ENCODE results near the gene TKT. TPM values are rescaled to one million over a fixed set of nuclear protein-coding genes. Genes with fewer than 3 reads are reported as not detected.

The TKT gene
- total and polyA plus RNA-seq, 2 donors from 2014 or later: 182 to 224 TPM

DNA sequence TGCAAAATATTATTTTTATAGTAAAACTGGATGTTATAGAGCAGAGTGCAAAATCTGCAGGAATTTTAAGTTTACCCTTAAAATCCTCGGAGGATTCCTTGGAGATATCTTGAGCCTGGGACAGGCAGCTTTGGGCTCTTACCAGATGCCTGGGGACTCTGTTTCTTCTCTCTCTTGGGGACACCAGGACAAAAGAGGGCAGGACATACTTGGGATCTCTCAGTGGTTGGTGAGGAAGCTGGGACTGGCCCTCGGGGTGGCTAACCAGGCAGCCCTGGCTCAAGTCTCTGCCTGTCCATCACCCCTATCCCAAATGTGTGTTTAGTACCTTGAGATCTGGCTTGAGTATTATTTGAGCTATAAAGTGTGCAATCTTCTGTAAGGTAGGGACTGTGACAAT, 38.6 kb downstream of the TKT start:
- no peaks in the 10 kb centered on the region for H3K9me3 ChIP-seq (ENCODE audit: control insufficient read depth in 2 of 3, insufficient read depth in 1 of 3, low read length in 3 of 3)

DNA sequence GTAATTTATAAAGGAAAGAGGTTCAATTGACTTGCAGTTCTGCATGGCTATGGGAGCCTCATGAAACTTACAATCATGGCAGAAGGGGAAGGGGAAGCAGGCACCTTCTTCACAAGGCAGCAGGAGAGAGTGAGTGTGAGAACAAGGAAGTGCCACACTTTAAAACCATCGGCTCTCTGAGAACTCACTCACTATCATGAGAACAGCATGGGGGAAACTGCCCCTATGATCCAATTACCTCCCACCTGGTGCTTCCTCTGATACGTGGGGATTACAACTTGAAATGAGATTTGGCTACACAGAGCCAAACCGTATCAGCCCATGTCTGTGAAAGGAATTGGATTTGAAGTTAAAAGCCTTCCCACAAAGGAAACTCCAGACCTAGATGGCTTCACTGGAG, 39.1 kb downstream of the TKT start:
- no peak overlapping the region for H3K4me3 ChIP-seq (ENCODE audit: low read length in 3 of 3)
- H3K4me1 ChIP-seq (ENCODE audit: control insufficient read depth in 2 of 3, insufficient read depth in 2 of 3, low read depth in 1 of 3, low read length in 3 of 3): no peaks in the 10 kb centered on the region
- DNase-seq (no peak), FAIRE-seq (no peak)
- H3K36me3 ChIP-seq (ENCODE audit: control insufficient read depth in 2 of 3, insufficient read depth in 3 of 3, low read length in 3 of 3): no peaks in the 10 kb centered on the region
- no peak overlapping the region for H3K27ac ChIP-seq (ENCODE audit: low read depth in 2 of 2, low read length in 2 of 2)
- no peaks in the 10 kb centered on the region for H3K27me3 ChIP-seq (ENCODE audit: control insufficient read depth, insufficient read depth, low read length)
- TF ChIP-seq, protein P1, sequence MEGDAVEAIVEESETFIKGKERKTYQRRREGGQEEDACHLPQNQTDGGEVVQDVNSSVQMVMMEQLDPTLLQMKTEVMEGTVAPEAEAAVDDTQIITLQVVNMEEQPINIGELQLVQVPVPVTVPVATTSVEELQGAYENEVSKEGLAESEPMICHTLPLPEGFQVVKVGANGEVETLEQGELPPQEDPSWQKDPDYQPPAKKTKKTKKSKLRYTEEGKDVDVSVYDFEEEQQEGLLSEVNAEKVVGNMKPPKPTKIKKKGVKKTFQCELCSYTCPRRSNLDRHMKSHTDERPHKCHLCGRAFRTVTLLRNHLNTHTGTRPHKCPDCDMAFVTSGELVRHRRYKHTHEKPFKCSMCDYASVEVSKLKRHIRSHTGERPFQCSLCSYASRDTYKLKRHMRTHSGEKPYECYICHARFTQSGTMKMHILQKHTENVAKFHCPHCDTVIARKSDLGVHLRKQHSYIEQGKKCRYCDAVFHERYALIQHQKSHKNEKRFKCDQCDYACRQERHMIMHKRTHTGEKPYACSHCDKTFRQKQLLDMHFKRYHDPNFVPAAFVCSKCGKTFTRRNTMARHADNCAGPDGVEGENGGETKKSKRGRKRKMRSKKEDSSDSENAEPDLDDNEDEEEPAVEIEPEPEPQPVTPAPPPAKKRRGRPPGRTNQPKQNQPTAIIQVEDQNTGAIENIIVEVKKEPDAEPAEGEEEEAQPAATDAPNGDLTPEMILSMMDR (IDR thresholded peaks at IDR 0.05; ENCODE audit: borderline replicate concordance, extremely low read depth, insufficient read depth): no peak
- H3K9ac ChIP-seq (ENCODE audit: low read length in 3 of 3): no peak overlapping the region
- intact Hi-C loops (cut with DNase I): no loop called here
- H3K9me3 ChIP-seq (ENCODE audit: control insufficient read depth in 2 of 3, insufficient read depth in 1 of 3, low read length in 3 of 3): no peaks in the 10 kb centered on the region

More for the DNA sequence above, 38.6 kb downstream of the TKT start:
- Histone ChIP-seq H3K27me3 (ENCODE audit: control insufficient read depth, insufficient read depth, low read length) (no peaks in the 10 kb centered on the region), H3K9ac (ENCODE audit: low read length in 3 of 3) (no peak overlapping the region), H3K27ac (ENCODE audit: low read depth in 2 of 2, low read length in 2 of 2) (no peak overlapping the region), H3K36me3 (ENCODE audit: control insufficient read depth in 2 of 3, insufficient read depth in 3 of 3, low read length in 3 of 3) (no peaks in the 10 kb centered on the region), H3K4me1 (ENCODE audit: control insufficient read depth in 2 of 3, insufficient read depth in 2 of 3, low read depth in 1 of 3, low read length in 3 of 3) (no peaks in the 10 kb centered on the region), H3K4me3 (ENCODE audit: low read length in 3 of 3) (no peak overlapping the region)
- DNase-seq (no peak), FAIRE-seq (no peak)
- intact Hi-C loops (cut with DNase I): no loop called here
- TF ChIP-seq, protein P1 (IDR thresholded peaks at IDR 0.05; ENCODE audit: borderline replicate concordance, extremely low read depth, insufficient read depth): no peak

DNA sequence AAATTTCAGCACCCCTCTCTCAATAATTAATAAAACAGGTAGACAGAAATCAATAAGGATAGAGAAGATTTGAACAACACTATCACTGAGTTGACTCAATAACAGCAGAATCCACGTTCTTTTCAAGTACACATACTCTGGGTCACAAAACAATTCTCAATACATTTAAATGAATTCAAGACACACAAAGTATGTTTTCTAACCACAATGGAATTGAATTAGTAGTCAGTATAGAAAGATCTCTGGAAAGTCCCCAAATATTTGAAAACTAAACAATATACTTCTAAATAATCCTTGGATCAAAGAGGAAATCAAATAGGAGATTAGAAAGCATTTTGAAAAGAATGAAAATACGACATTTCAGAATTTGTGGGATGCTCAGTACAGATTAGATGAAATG, 40.0 kb downstream of the TKT start:
- H3K9me3 ChIP-seq (ENCODE audit: control insufficient read depth in 2 of 3, insufficient read depth in 1 of 3, low read length in 3 of 3): no peaks in the 10 kb centered on the region
- TF ChIP-seq, protein P1 (IDR thresholded peaks at IDR 0.05; ENCODE audit: borderline replicate concordance, extremely low read depth, insufficient read depth): no peak
- H3K27ac ChIP-seq (ENCODE audit: low read depth in 2 of 2, low read length in 2 of 2): no peak overlapping the region
- no peak overlapping the region for H3K4me3 ChIP-seq (ENCODE audit: low read length in 3 of 3)
- intact Hi-C loops (cut with DNase I): no loop called here
- H3K27me3 ChIP-seq (ENCODE audit: control insufficient read depth, insufficient read depth, low read length): no peaks in the 10 kb centered on the region
- H3K4me1 ChIP-seq (ENCODE audit: control insufficient read depth in 2 of 3, insufficient read depth in 2 of 3, low read depth in 1 of 3, low read length in 3 of 3): no peaks in the 10 kb centered on the region
- FAIRE-seq (no peak), DNase-seq (no peak)
- no peak overlapping the region for H3K9ac ChIP-seq (ENCODE audit: low read length in 3 of 3)
- no peaks in the 10 kb centered on the region for H3K36me3 ChIP-seq (ENCODE audit: control insufficient read depth in 2 of 3, insufficient read depth in 3 of 3, low read length in 3 of 3)

DNA sequence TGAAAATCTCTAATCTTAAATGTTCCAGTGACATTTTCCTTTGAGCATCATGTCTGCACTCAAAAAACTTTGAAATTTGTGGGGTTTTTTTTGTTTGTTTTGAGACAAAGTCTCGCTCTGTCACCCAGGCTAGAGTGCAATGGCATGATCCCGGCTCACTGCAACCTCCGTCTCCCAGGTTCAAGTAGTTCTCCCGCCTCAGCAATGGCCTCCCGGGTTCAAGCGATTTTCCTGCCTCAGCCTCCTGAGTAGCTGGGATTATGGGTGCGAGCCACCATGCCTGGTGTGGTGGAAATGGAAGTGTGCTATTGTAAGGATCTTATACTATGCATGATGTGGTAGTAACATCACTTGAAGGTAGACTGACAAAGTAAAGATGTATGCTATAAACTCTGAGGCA, 42.5 kb downstream of the TKT start:
- no peak for DNase-seq
- Histone ChIP-seq H3K27me3 (ENCODE audit: control insufficient read depth, insufficient read depth, low read length) (no peaks in the 10 kb centered on the region), H3K36me3 (ENCODE audit: control insufficient read depth in 2 of 3, insufficient read depth in 3 of 3, low read length in 3 of 3) (no peaks in the 10 kb centered on the region), H3K4me3 (ENCODE audit: low read length in 3 of 3) (no peak overlapping the region), H3K9ac (ENCODE audit: low read length in 3 of 3) (no peak overlapping the region), H3K27ac (ENCODE audit: low read depth in 2 of 2, low read length in 2 of 2) (no peak overlapping the region), H3K9me3 (ENCODE audit: control insufficient read depth in 2 of 3, insufficient read depth in 1 of 3, low read length in 3 of 3) (peaks cover 0 to 3% (median 0%) of the 10 kb centered on the region in 3 donors), H3K4me1 (ENCODE audit: control insufficient read depth in 2 of 3, insufficient read depth in 2 of 3, low read depth in 1 of 3, low read length in 3 of 3) (no peaks in the 10 kb centered on the region)
- FAIRE-seq: no peak
- intact Hi-C loops (cut with DNase I): no loop called here
- TF ChIP-seq, protein P1 (IDR thresholded peaks at IDR 0.05; ENCODE audit: borderline replicate concordance, extremely low read depth, insufficient read depth): no peak

Data from kidney (tissue), 14 donors.